NT2/D1 (cell line): Measurements from ENCODE around the gene PRSS38.

Source experiments
- YY1 ChIP-seq: IDR thresholded peaks from 2 replicates; pipeline ENCODE4 v1.6.1; 2011; ENCODE audit not compliant: insufficient read length, insufficient read depth
- ZNF274 ChIP-seq: IDR thresholded peaks from 2 replicates; pipeline ENCODE4 v1.6.1; 2011; ENCODE audit warnings: mild to moderate bottlenecking, low read depth, low read length

DNA sequence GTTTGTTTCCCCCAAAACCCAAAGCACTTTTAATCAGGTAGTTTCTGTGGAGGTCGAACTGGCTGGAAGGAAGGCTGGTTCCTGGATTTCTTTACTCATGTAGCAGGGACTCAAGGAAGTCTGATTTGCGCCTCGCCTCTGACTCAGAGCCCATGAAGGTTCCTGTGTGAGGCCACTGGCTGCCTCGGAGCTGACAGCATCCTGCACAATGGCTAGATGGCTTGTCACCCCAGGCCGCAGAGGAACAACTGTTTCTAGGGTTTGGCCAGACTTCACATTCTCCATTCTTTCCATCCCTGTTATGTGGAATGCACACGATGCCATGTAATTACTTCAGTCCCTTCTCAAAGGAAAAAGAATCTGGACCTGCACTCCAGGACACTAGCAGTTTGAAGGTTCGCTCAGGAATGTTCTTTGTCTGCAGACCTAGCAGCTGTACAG lies 39.1 kb upstream of the PRSS38 start:
- TF ChIP-seq YY1 (no peak), ZNF274 (no peak)
